Measurements from ENCODE around the gene DNLZ.
"Not testable (repeated sequence)": the region's sequence is repeated elsewhere in the genome, so short reads cannot be mapped to it uniquely, and the experiment has no call there.

Gene DNLZ

DNA sequence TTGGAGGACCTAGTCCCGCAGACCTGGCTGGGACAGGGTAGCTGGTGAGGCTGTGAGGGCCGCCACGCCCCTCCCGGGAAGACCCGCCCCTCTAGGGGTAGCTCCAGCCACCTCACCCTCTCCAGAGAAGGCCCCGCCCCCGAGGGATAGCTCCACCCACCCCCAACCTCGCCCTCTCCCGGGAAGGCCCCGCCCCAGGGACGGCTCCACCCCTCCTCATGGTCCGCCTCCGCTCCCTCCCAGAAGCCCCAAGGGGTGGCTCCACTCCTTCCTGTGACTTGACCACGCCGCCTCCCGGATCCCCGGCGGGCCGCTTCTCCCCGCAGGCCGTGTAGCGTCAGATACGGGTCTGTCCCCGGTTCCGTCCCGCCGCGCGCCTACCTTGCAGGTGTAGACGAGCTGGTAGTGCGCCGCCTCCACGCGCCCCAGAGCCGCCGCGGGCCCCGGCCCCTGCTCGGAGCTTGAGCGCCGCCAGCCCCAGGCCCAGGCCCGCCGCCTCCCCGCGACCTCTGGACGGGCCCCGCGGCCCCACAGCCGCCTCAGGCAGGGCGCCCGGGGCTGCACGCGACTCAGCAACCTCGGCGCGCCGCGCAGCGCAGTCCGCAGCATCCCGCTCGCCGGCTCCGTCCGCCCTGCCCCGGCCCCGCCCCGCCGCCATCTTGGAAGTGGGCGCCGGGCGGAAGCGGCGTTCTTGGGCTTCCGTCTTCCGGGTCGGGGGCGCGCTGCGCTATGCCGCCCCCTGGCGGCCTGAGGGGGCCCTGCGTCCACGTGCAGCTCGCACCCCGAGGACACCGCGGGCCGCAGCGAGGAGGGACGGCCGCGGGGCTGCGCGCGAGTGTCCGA, at the start of gene DNLZ:
Gene DNLZ, minus strand, starts transcription at position 639 of the 843 bp plus-strand sequence. Its CDS starts 30 bp downstream, at position 609.
- peak; percentile 87 to 88 for DNase-seq (ENCODE audit: low read depth in 2 of 2, low spot score in 1 of 2)

DNA sequence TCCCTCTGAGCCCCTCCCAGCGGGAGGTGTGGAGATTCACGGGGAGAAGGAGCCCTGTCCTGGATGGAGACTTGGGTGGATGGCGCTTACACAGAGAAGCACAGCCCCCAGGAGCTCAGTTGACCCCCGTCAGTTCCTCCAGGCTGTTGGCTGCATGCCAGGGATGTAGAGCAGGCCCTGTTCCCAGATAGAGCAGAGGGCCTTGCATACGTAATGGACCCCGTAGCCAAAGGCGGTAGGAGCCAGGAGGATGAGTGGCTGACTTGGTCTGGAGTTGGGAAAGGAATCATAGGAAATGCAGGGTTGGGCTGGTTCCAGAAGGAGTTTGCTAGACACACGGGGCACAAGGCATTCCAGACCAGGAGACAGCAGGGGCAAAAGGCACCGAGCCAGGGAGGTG, 49.4 kb upstream of the DNLZ start:
- DNase-seq (ENCODE audit: low read depth in 2 of 2, low spot score in 1 of 2), result no peak

DNA sequence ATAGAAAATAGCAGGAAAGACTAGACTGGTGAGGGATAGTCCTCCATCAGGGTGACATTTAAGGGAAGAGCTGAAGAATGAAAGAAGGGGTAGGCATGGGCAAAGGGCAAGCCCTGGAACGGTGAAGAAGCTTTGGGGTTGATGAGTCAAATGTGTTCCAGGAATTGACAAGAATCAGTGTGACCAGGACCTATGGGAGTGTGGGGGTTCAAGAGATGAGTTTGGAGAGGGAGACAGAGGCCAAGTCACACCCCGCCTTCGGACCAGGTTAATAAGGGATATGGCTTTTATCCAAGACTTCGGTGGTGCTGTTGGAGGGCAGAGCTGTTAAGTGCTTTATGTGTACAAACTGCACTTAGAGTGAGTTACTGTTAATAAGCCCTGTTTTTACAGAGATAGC, 47.8 kb upstream of the DNLZ start:
- no peak for DNase-seq (ENCODE audit: low read depth in 2 of 2, low spot score in 1 of 2)

DNA sequence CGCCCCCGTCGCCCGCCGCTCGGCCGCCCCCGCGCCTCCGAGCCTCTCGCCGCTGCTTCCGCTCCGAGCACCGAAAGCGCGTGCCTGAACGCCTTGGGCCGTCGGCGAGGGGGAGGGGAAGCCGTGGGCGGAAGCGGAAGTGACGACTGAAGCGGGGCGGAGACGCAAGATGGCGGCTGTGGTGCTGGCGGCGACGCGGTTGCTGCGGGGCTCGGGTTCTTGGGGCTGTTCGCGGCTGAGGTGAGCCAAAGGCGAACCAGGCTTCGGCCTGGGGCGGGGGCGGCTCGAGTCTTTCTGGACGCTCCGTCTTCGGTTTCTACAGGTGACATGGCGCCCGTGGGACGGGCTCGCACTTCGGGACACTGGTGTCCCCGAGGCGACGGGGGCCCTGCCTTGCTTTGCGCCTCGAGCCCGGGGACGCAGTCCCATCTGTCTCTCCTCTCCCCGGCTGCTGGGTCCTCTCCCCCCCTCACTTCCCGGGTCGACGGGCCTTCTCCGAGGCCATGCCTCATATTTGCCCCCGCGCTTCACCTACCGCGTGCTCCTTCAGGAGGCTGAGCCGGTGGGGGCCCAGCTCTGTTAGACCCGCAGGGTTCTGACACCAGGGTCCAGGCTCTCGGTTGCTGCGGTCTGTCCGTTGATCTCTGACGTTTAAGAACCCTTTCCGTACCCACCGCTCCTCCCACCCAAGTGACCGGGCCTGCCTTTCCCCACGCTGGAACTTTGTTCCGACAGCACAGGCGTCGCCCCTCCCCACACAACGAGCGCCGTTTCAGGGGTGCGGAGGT, 47.1 kb upstream of the DNLZ start, which contains the start of the genes ENTR1 and PMPCA:
Gene ENTR1, minus strand, starts transcription at position 115 of the 788 bp plus-strand sequence. CDS start 217 bp downstream, outside the sequence.
Gene PMPCA, plus strand, starts transcription at position 159 of the 788 bp plus-strand sequence. Its CDS starts 11 bp downstream, at position 170.
- peak; percentile 93 to 97 for DNase-seq (ENCODE audit: low read depth in 2 of 2, low spot score in 1 of 2)

DNA sequence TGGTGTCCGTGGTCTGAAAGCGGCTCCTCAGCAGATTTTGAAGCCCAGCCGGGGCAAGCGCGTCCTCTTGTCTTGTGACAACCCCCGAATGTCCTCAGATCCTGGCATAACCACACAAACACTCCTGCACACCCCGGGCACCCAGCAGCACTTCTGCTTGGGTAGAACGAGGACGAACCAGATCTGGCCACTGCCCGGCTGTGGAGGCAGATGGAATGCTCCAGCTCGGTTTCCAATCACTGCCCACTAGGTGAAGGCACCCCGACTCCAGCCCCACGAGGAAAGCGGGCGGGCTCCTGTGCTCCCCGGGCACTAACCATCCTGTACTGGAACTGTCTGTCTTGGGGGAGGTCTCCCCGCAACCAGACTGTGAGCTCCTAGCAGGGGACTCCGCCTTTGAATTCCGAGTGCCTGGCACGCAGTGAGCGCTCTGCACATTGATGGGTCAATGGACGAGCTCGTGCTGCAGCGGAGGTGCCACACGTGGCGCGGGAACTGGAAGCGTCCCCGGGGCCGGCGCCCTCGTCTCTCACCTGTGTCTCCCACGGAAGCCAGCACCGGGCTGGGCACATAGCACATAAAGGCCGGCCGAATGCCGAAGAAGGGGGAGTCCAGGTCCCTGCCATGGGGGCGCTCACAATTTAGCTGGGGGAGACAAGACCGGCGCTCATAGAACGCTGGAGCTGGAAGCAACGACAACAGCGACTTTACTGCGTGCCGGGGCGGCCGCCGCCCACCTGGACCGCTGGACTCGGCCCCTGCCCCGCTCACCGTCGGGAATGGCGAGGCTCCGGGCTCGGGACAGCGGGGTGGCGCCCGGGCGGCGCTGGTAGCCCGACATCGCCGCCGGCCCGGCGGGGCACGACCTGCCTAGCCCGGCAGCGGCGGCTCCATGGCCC, 46.3 kb upstream of the DNLZ start:
- peak in 1 of 2 donors; percentile 12 for DNase-seq (ENCODE audit: low read depth in 2 of 2, low spot score in 1 of 2)

DNA sequence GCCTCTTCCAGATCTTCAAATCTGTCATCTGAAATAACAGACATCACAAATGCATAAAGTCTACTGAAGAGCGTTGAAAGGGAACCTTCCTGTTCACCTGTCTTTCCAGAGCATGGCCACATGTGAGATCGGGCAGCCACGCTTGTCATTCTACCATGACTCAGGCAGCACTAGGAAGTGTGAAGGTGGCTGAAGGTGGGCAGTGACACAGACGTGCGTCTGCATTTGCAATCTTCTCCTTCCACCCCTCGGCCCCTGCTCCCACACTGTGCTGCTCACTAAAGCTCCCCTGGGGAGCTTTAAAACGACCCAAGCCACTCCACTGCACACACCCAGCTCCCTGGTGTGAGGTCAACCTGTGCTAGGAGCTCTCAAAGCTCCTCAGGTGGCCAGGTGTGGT, 44.4 kb upstream of the DNLZ start:
- no peak for DNase-seq (ENCODE audit: low read depth in 2 of 2, low spot score in 1 of 2)

DNA sequence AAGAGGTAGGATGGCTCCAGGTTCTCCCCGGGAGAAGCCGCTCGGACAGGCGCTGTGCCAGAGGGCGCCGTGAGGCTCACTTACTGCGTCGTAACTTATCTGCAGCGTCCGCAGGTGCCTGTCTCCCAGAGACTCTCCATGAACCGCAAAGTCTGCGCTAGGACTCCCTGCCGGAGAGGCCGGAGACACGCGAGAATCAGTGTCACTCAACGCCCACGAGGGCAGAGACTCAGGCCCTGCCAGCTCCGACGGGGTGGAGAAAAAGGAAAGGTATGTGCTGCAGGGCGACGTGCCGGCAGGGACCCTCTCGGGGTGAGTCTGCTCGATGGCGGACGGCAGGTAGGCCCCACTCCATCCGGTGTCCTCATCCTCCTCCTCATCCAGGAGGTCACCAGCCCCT, 43.5 kb upstream of the DNLZ start:
- not testable (repeated sequence) for DNase-seq (ENCODE audit: low read depth in 2 of 2, low spot score in 1 of 2)

DNA sequence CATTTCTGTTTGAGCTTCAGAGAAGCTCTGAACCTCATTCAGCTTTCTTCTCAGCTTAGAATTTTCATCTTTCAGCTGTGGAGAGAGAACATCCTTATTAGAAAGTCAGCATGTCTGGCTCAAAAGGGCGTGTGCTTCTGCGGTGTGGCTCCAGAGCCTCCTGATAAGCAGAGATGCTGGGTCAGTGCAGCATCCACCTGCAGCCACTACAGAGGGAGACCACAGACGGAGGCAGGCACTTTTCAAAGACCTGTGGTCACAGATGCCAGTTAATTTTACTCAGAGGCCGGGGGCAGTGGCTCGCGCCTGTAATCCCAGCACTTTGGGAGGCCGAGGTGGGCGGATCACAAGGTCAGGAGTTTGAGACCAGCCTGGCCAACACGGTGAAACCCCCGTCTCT, 42.4 kb upstream of the DNLZ start:
- not testable (repeated sequence) for DNase-seq (ENCODE audit: low read depth in 2 of 2, low spot score in 1 of 2)

DNA sequence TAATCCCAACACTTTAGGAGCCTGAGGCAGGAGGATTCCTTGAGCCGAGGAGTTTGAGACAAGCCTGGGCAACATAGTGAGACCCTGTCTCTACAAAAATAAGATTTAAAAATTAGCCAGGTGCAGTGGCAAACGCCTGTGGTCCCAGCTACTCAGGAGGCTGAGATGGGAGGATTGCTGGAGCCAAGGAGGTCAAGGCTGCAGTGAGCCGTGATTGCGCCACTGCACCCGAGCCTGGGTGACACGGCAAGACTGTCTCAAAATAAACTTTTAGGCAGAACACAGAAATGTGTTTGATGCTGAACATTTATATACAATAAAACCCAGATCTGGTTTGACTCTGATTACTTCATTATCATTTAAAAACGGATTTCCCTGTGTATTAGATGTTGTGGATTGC, 41.9 kb upstream of the DNLZ start:
- no peak for DNase-seq (ENCODE audit: low read depth in 2 of 2, low spot score in 1 of 2)

DNA sequence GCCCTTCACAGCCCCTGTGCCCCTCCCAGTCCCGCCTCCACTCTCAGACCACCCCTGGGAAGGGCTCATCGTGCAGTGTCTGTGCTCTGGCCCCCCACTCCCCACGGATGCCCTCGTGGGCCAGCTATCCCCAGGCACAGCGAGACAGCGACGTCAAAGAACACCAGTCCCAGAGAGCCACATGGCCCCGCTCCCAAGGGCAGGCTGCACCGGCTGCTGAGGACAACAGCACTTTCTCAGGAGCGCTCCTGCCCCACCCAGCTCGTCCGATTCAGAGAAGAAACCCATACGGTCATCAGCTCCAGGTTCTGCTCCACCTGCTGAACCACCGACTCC, 41.2 kb upstream of the DNLZ start:
- no peak for DNase-seq (ENCODE audit: low read depth in 2 of 2, low spot score in 1 of 2)

DNA sequence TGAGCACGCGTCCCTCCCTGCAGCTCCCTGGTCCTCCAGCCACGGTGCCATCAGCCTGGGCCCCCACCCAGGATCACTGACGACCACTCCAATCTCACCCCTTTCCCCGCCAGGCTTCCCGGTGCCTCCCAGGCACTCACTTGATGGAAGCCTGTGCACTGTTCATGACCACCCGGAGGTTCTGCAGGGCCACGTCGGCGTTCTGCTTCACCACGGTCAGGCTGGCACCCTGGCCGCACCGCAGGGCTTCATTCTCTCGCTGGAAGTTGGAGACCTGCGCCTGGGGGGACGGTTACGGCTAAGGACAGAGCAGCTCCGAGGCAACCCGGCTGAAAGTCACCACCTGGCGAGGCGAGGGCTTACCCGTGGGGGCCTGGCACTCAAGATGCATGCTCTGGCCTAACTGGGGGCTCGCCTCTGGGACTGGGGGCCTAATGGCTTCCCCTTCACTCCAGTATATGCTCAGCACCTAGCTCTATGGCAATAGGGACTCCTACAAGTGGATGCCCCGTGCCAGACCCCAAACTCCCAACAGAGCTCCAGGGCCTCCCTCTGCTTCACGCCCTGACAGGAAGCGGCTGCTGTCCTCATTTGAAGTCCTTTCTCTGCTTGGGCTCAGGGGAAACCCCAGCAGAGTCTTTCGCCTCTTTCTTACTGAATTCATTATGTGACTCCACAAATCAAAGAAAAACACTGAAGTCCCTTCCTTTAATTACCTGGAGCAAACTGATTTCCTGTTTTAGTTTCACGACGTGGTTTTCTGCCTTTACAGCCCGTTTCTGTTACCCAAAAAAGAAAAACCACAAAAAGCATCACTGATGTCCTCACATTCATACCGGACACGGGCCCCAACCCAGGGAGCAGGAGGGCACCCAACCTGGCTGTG, 40.6 kb upstream of the DNLZ start:
- DNase-seq (ENCODE audit: low read depth in 2 of 2, low spot score in 1 of 2), result no peak

DNA sequence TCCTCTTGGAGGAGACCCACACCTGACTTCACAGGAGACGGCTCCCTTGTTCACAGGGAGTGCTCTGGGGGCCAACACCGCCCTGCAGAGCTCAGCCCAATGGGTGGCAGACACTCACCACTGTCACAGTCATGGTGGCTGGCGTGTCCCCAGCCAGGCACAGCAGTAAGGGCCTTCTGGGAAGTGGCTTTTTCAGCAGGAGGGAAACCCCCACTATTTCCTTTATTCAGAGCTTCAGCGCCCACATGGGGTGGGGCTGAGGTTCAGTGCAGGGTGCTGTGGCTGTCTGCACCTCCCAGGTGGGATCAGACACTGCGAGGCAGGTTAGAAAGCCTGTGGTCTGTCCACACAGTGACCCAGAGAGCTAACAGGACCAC, 40.0 kb upstream of the DNLZ start:
- DNase-seq (ENCODE audit: low read depth in 2 of 2, low spot score in 1 of 2), result peak; percentile 46 to 64

DNA sequence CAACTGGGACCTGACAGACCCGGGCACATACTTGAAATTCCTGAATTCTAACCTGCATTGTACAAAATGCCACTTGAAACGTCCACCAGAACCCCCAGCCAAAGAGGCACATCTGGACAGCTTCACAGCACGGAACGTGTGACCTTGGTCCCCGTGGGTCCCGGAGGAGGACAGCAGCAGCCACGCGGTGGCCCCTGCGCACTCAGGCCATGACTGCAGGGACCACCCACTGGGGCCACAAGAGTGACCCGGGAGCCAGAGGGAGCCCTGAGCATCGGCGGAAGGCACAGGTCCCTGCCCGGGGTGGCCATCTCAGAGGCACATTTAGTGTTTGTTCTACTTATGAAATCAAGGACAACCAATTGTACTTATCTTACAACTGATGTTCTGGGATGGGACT, 38.5 kb upstream of the DNLZ start:
- no peak for DNase-seq (ENCODE audit: low read depth in 2 of 2, low spot score in 1 of 2)

DNA sequence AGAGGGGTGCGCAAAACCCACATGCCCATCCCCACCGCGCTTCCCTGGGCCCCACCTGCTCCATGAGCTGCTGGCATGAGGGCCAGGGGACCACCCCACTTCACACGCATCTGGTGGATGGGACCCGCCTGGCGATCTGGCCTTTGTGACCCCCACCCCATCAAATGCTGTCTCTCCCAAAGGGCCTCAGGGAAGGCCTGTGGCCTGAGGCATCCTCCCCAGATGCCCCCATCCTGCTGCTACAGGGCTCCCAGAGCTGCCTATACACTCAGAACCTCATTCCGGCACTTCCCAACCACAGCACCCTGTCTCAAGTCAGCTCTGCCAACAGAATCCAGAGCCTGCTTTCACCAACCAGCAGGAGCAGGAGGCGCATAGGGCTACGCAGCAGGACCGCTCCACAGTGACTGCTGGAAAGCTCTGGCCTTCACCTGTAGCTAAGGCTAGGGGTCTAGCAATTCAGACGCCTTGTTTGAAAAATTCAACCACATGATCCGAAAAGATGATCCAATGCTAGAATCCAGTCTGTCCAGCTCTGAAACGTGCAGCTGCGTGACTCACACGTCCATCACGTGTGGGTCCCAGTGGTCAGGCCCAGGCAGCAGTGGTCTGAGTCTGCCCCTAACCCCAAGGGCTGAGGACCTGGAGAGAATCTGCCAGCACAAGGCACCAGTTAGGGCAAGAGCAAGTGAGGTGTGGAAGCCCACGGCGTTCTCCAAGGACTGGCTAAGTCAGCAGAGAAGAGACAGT, 37.8 kb upstream of the DNLZ start:
- DNase-seq (ENCODE audit: low read depth in 2 of 2, low spot score in 1 of 2), result no peak

DNA sequence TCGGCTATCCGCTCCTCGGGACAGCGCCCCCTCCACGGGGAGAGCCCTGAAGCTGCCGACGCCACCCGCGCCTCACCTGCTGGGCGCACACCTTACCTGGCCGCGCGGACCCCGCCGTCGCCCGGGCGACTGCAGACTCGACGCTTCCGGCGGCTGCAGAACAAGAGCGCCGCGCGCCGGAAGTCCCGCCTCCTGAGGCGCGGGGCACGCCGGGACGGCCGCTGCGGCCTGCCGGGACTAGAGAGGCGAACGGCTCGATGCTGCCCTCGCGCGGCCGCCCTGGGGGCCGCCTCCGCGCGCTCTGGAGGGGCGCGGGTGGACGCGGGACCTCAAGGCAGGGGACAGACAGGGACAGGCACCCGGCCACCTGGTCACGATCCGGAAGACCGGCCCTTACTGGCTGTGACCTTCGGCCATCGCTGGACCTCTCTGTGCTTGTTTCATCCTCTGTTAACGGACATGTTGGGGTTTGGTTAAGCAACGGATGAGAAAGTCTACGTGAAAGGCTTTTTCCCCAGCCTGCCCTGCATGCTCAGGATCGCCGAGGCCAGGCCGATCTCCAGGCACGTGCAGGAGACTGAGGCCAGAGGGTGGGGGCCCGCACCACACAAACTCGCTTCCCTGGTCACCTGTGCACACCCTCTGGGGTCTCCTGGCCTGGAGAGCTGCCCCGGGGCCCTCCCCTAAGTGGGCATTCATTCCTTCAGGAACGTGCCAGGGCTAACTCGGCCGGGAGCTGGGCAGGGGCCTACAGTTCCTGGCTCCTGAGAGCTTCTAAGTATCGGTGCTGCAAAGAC, 36.7 kb upstream of the DNLZ start, which contains the start of gene SNAPC4:
Gene SNAPC4, minus strand, starts transcription at position 133 of the 797 bp plus-strand sequence. CDS start 1,742 bp downstream, outside the sequence.
- peak; percentile 64 to 69 for DNase-seq (ENCODE audit: low read depth in 2 of 2, low spot score in 1 of 2)

DNA sequence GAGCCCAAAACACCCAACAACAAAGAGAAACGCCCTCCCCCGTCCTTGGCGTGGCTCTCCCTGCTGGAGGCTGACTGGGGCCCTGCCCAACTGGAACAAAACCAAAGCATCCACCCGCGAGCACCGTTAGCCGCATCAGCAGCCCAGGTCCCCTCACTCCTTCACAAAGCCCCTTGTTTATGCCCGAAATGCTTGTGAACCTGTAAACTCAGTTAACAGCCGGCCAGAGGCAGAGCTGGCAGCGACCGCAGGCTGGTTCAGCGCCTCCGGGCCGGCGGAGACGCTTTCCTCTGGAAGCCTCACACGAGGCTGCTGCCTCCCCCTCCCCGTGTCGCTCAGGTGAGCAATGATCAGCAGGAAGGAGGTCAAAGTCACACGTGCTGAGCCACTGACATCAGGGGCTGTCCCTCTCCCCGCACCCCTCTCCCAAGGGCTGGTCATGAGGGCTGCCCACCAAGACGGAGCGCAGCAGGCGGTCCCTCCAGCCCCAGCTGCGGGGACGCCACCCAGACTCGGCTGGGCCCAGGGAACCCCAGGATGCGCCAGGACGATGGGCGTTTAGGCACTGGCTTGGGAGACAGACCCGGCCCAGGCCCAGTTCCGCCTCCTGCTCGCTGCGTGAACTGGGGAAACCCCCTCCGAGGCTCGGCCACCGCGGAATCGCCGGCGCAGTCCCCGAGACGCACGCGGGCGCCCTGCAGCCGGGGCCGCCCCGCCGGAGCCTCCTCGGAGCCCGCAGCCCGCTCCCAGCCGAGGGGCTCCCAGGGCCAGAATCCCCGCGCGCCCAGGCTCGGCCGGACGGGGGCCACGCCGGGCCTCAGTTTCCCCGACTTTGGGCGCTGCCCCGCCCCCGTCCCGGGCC, 35.9 kb upstream of the DNLZ start:
- DNase-seq (ENCODE audit: low read depth in 2 of 2, low spot score in 1 of 2), result no peak

DNA sequence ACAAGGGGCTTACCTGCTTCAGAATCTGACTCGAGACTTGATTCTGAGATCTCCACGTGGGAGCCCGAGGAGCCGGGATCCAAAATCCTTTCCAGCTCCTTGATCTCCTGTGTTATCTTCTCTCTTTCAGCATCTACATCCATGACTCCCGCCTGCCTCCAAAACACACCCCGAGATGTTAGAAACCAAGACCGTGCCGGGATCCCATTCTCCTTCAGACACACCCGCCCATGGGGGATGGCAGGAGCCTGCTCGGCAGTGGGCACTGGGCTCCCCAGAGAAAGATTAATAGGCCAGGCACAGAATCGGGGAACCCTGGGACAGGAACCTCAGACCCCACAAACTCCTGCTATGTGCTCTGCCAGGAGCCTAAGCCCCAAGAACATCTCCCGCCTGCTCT, 34.7 kb upstream of the DNLZ start:
- DNase-seq (ENCODE audit: low read depth in 2 of 2, low spot score in 1 of 2), result no peak

DNA sequence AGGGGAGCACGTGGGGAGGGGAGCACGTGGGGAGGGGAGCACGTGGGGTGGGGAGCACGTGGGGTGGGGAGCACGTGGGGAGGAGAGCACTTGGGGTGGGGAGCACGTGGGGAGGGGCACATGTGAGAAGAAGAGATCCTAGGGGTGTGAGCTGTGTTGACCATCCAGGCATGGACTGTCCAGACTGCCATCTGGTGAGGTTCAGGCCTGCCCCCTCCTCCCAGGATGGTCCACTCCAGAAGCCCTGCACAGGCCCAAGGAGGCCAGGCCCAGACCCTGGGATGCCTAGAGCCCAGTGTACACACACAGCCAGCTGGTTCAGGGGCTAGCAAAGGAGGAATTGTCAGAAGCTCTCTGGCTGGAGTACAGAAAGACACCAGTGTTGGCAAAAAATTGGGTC, 34.1 kb upstream of the DNLZ start:
- DNase-seq (ENCODE audit: low read depth in 2 of 2, low spot score in 1 of 2), result no peak
